Measurements from ENCODE around the gene STXBP5L.
"Not testable (repeated sequence)": the region's sequence is repeated elsewhere in the genome, so short reads cannot be mapped to it uniquely, and the experiment has no call there.

Gene STXBP5L

DNA sequence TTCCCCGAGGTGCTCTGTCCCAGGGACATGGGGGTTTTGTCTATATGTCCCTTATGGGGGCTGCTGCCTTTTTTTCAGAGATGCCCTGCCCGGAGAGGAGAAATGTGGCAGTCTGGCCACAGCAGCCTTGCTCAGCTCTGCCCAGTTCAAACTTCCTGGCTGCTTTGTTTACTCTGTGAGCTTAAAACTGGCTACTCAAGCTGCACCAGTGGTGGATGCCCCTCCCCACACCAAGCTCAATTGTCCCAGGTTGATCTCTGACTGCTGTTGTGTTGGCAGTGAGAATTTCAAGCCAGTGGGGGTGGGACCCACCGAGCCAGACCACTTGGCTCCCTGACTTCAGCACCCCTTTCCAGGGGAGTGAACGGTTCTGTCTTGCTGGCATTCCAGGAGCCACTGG is 188.9 kb downstream of the STXBP5L start:
- H3K27ac Mint-ChIP-seq: no peak overlapping the region
- H3K4me1 Mint-ChIP-seq: no peaks in the 10 kb centered on the region
- ATAC-seq (ENCODE audit: low read depth) (no peak), DNase-seq (ENCODE audit: low spot score in 2 of 2) (no peak)
- no peak overlapping the region for H3K4me3 Mint-ChIP-seq
- H3K27me3 Mint-ChIP-seq: no peaks in the 10 kb centered on the region
- no peaks in the 10 kb centered on the region for H3K36me3 Mint-ChIP-seq
- peaks cover 1% of the 10 kb centered on the region for H3K9me3 Mint-ChIP-seq

DNA sequence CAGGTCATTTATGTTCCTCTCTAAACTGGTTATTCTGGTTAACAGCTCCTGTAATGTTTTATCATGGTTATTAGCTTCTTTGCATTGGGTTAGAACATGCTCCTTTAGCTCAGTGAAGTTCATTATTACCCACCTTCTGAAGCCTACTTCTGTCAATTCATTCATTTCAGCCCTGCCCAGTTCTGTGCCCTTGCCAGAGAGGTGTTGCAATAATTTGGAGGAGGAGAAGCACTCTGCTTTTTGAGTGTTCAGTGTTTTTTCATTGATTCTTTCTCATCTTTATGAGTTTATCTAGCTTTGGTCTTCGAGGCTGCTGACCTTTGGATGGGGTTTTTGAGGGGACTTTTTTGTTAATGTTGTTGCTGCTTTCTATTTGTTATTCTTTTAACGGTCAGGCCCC is 203.1 kb downstream of the STXBP5L start:
- H3K4me1 Mint-ChIP-seq; H3K27me3 Mint-ChIP-seq; DNase-seq (ENCODE audit: low spot score in 2 of 2); H3K36me3 Mint-ChIP-seq; H3K4me3 Mint-ChIP-seq; ATAC-seq (ENCODE audit: low read depth); H3K27ac Mint-ChIP-seq; H3K9me3 Mint-ChIP-seq: not testable (repeated sequence)

DNA sequence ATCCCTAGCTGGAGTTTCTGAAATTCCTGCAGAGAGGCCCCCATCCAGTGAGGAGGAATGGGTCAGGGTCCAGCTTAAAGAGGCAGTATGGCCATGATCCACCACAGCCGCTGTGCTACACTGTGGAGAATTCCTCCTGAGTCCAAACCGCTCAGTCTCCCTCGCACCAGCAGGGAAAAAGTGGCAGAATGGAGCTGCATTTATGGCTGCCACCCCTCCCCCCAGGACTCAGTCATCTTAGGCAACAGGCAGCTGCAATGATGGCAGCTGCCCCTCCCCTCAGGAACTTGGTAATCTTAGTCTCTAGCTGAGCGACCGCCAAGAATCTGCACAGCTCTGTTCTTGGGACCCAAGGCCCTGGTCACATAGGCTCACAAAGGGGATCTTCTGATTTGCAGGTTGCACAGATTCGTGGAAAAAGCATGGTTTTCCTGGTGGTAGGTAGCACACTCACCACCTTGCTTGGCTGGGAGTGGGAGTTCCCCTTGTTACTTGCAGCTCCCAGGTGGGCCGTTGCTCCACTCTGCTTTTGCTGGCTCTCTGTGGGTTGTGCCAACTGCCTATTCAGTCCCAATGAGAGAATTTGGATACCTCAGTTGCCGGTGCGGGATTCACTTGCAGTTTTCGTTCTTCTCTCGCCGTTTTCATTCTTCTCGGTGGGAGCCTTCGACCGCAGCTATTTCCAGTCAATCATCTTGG is 204.1 kb downstream of the STXBP5L start:
- no peak for DNase-seq (ENCODE audit: low spot score in 2 of 2)
- Mint-ChIP-seq H3K27ac (no peak overlapping the region), H3K4me3 (no peak overlapping the region), H3K36me3 (no peaks in the 10 kb centered on the region), H3K4me1 (no peaks in the 10 kb centered on the region), H3K27me3 (no peaks in the 10 kb centered on the region), H3K9me3 (peaks cover 2% of the 10 kb centered on the region)
- ATAC-seq (ENCODE audit: low read depth): no peak

DNA sequence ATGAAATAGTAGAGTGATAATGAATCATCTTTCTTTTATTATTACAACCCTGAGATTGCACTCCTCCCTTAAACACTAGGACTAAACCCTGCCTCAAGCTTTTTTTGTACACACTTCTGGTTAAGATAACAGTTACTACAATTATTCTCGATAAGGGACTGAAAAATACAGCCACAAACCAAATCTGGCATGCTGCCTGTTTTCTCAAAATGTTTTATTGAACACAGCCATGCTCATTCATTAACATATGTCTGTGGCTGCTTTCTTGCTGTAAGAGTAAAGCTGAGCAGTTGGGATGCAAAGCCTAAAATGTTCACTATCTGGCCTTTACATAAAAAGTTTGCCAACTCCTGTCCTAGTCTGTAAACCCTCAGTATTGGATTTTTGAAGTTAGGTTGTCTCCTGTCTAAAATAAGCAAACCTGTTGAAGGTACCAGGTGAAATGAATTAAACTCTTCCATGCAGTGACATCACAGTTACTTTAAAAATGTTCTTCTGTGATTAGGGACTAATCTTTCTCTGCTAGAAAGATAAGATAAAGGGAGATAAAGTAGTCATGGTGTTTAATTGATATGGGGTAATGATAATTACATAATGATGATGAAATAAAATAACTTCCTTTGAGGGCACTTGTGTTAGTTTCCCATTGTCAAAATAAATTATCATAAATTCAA is 218.2 kb downstream of the STXBP5L start:
- ATAC-seq (ENCODE audit: low read depth): no peak
- Mint-ChIP-seq H3K27me3 (no peaks in the 10 kb centered on the region), H3K27ac (no peak overlapping the region), H3K4me3 (no peak overlapping the region), H3K4me1 (no peaks in the 10 kb centered on the region), H3K9me3 (no peaks in the 10 kb centered on the region), H3K36me3 (no peaks in the 10 kb centered on the region)
- DNase-seq (ENCODE audit: low spot score in 2 of 2): no peak

DNA sequence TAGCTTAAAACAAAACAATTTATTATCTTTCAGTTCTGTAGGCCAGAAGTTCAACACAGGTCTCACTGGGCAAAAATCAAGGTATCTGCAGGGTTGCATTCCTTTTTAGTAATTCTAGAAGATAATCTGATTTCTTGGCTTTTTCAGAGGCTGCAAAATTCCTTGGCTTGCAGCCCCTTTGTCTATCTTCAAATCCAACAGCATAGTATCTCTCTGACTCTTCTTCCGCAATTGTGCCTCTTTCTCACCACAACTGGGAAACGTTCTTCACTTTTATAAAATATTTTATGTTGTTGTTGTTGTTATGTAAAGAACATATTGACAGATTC is 218.7 kb downstream of the STXBP5L start:
- no peak for ATAC-seq (ENCODE audit: low read depth)
- H3K27me3 Mint-ChIP-seq: no peaks in the 10 kb centered on the region

DNA sequence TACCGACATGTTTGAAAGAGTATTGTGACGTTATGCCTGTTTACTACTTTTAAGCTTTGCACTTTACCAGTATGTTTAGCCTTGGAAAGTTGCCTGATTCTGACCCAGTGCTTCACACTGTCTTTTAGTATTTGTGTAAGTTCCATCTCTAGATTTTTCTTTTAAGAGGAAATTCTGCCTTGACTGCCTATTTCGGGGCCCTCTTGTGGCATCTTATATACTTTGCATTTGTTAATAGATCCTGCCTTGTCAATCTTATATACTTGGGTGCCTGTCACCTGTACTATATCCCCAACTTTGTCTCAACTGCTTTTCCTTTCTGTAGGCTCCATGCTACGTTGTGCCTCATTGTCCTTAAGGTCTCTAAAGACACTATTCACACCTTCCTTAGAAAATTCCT is 244.6 kb downstream of the STXBP5L start:
- Mint-ChIP-seq H3K4me3 (no peak overlapping the region), H3K36me3 (no peaks in the 10 kb centered on the region), H3K4me1 (no peaks in the 10 kb centered on the region), H3K9me3 (peaks cover 4% of the 10 kb centered on the region), H3K27ac (no peak overlapping the region), H3K27me3 (no peaks in the 10 kb centered on the region)
- DNase-seq (ENCODE audit: low spot score in 2 of 2): no peak
- ATAC-seq (ENCODE audit: low read depth): no peak

More for the DNA sequence above, 218.7 kb downstream of the STXBP5L start:
- no peak overlapping the region for H3K4me3 Mint-ChIP-seq
- no peak overlapping the region for H3K27ac Mint-ChIP-seq
- no peak for DNase-seq (ENCODE audit: low spot score in 2 of 2)
- H3K9me3 Mint-ChIP-seq: no peaks in the 10 kb centered on the region
- no peaks in the 10 kb centered on the region for H3K4me1 Mint-ChIP-seq
- no peaks in the 10 kb centered on the region for H3K36me3 Mint-ChIP-seq

DNA sequence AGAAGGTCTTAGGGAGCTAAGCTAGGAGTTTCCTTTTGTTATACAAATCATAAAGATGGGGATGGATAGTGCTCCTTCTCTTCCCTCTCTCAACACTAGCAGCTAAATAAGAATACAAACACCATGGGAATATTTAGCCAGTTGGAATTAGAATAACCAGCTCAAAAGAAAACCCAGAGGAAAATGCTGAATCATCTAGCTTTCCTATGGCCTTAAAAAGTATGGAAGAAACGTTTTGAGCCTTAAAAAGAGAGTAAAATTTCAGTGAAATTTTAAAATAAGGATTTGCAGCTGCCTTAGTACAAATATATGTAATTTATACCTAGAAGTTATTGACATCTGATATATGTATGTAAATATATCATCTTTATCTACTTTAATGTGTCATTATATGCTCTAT is 245.8 kb downstream of the STXBP5L start:
- H3K9me3 Mint-ChIP-seq: peaks cover 3% of the 10 kb centered on the region
- DNase-seq (ENCODE audit: low spot score in 2 of 2) (no peak), ATAC-seq (ENCODE audit: low read depth) (no peak)
- H3K27me3 Mint-ChIP-seq: no peaks in the 10 kb centered on the region
- no peaks in the 10 kb centered on the region for H3K36me3 Mint-ChIP-seq
- H3K4me3 Mint-ChIP-seq: no peak overlapping the region
- no peak overlapping the region for H3K27ac Mint-ChIP-seq
- H3K4me1 Mint-ChIP-seq: no peaks in the 10 kb centered on the region

DNA sequence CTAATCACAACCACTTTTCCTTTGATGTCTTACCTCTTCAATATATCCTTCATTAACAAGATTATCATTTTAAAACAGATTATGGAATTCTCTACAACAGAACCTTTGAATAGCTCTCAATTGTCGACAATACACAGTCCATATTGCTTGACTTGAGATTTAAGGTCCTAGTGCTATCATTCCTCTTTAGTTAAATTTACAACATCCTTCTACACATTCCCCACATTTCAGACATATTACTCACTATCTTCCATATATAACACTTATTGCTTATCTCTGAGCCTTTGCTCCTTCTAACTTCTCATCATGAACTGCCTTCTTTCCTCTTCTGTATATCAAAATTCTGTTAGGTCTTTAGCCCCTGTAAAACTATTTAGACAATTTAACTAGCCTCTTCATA is 247.0 kb downstream of the STXBP5L start:
- Mint-ChIP-seq H3K27ac (no peak overlapping the region), H3K4me3 (no peak overlapping the region)

DNA sequence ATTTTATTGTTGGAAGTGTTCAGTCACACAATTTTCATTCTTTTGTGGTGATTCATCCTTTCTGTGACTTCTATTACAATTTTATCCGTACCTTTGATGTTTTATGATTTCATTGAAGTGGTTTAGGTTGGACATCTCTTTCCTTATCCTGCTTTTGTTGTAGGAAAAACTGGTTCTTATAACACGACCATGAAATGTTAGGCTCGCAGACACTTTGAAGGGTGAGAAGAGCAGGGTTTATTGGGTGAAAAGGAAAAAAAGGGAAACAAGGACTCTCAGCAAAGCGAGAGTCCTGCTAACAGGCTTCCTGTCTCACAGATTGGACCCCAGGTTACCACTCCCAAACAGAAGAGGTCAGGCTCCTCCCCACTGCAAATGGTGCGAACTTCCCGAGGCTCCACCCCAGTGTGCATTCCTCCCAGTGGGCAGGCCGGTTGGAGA is 257.4 kb downstream of the STXBP5L start:
- H3K36me3 Mint-ChIP-seq: peaks cover 2% of the 10 kb centered on the region
- H3K27me3 Mint-ChIP-seq: peaks cover 2% of the 10 kb centered on the region
- no peak overlapping the region for H3K27ac Mint-ChIP-seq
- H3K4me3 Mint-ChIP-seq: no peak overlapping the region
- H3K9me3 Mint-ChIP-seq: peaks cover 6% of the 10 kb centered on the region
- no peak for ATAC-seq (ENCODE audit: low read depth)
- DNase-seq (ENCODE audit: low spot score in 2 of 2): no peak
- H3K4me1 Mint-ChIP-seq: no peaks in the 10 kb centered on the region

More for the DNA sequence above, 247.0 kb downstream of the STXBP5L start:
- DNase-seq (ENCODE audit: low spot score in 2 of 2) (no peak), ATAC-seq (ENCODE audit: low read depth) (no peak)
- Mint-ChIP-seq H3K27me3 (no peaks in the 10 kb centered on the region), H3K9me3 (peaks cover 2% of the 10 kb centered on the region), H3K36me3 (no peaks in the 10 kb centered on the region), H3K4me1 (no peaks in the 10 kb centered on the region)

DNA sequence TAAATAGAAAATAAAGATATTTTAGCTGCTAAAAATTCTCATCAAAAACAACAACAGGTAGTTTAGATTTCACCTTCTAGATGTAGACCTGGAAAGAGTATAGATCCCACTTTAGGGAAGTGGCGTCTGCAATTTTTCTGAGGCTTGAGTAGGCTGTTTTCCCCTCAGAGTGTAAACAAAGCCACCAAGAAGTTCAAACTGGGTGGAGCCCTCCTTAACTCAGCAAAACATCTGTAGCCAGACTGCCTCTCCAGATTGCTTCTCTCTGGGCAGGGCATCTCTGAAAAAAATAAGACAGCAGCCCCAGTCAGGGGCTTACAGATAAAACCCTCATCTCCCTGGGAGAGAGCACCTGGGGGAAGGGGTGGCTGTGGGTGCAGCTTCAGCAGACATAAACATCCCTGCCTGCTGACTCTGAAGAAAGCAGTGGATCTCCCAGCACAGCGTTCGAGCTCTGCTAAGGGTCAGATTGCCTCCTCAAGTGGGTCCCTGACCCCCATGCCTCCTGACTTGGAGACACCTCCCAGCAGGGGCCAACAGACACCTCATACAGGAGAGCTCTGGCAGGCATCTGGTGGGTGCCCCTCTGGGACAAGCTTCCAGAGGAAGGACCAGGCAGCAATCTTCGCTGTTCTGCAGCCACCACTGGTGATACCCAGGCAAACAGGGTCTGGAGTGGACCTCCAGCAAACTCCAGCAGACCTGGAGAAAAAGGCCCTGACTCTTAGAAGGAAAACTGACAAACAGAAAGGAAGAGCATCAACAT is 259.6 kb downstream of the STXBP5L start:
- Mint-ChIP-seq H3K27ac (no peak overlapping the region), H3K36me3 (peaks cover 2% of the 10 kb centered on the region), H3K27me3 (peaks cover 2% of the 10 kb centered on the region), H3K4me3 (no peak overlapping the region), H3K4me1 (no peaks in the 10 kb centered on the region), H3K9me3 (peaks cover 11% of the 10 kb centered on the region)
- DNase-seq (ENCODE audit: low spot score in 2 of 2) (no peak), ATAC-seq (ENCODE audit: low read depth) (no peak)

DNA sequence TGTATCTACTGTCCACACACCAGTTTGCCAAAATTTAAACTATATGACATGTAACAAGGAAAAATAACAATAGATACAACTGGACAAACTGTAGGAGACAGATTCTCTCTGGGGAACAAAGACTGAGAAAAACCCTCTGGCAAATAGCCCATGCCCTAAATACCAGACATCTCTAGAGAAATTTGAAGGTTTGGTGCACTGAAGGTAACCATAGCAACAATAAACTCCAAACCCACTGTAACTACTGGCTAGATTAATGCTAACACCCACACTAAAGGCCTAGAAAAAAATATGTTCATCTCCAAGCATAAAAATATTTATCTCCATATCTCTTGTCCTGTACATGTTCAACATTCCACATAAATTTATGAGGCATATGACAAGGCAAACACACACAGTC is 267.1 kb downstream of the STXBP5L start:
- no peak overlapping the region for H3K4me3 Mint-ChIP-seq
- H3K4me1 Mint-ChIP-seq: no peaks in the 10 kb centered on the region
- no peak for DNase-seq (ENCODE audit: low spot score in 2 of 2)
- no peak overlapping the region for H3K27ac Mint-ChIP-seq
- H3K36me3 Mint-ChIP-seq: no peaks in the 10 kb centered on the region
- peaks cover 13% of the 10 kb centered on the region for H3K9me3 Mint-ChIP-seq
- ATAC-seq (ENCODE audit: low read depth): no peak
- no peaks in the 10 kb centered on the region for H3K27me3 Mint-ChIP-seq

DNA sequence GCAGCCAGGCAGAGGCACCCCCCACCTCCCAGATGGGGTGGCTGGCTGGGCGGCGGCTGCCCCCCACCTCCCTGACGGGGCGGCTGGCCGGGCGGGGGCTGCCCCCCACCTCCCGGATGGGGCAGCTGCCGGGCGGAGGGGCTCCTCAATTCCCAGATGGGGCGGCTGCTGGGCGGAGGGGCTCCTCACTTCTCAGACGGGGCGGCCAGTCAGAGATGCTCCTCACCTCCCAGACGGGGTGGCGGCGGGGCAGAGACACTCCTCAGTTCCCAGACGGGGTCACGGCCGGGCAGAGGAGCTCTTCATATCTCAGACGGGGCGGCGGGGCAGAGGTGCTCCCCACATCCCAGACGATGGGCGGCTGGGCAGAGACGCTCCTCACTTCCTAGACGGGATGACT is 282.6 kb downstream of the STXBP5L start:
- H3K27ac Mint-ChIP-seq; H3K9me3 Mint-ChIP-seq; DNase-seq (ENCODE audit: low spot score in 2 of 2); H3K4me1 Mint-ChIP-seq; H3K4me3 Mint-ChIP-seq; H3K36me3 Mint-ChIP-seq; ATAC-seq (ENCODE audit: low read depth); H3K27me3 Mint-ChIP-seq: not testable (repeated sequence)

DNA sequence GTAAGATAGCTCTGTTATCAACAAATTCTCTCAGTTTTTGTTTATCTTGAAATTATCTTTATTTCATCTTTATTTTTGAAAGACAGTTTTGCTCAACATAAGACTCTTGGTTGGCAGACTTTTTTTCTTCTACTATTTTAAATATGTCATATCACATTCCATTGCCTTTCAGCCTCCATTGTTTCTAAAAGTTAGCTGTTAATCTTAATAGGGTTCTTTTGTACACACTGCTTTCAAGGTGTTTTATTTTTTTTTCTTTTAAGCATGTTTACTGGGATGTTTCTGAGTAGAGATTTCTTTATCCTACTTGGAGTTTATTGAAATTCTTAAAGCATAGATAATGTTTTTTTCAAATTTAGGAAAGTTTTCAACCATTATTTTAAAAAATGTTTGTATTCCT is 294.6 kb downstream of the STXBP5L start:
- Mint-ChIP-seq H3K4me1 (no peaks in the 10 kb centered on the region), H3K4me3 (no peak overlapping the region), H3K9me3 (peaks cover 5% of the 10 kb centered on the region), H3K36me3 (no peaks in the 10 kb centered on the region), H3K27me3 (peaks cover 1% of the 10 kb centered on the region), H3K27ac (no peak overlapping the region)
- no peak for DNase-seq (ENCODE audit: low spot score in 2 of 2)
- ATAC-seq (ENCODE audit: low read depth): no peak

DNA sequence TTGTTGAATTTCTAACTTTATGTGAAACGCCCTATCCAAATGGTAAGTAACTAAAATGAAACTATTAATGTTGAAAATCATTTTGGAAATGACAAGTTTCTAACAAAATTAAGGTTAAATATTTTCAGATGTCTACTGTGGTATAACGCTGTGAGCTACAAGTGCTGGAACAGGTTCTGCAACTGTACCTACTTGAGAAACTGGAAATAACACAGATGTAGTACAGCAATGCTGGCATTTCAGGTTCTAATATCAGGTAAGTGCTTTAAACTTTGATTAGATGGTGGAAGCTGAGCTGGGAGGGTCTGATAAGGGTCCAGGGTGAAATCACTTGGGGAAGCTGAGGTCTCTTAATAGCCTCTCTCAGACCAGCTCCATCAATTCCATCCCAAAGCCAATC is 315.1 kb downstream of the STXBP5L start:
- ATAC-seq (ENCODE audit: low read depth) (no peak), DNase-seq (ENCODE audit: low spot score in 2 of 2) (no peak)
- Mint-ChIP-seq H3K36me3 (no peaks in the 10 kb centered on the region), H3K27me3 (no peaks in the 10 kb centered on the region), H3K27ac (no peak overlapping the region), H3K9me3 (no peaks in the 10 kb centered on the region), H3K4me1 (no peaks in the 10 kb centered on the region), H3K4me3 (no peak overlapping the region)
